Muscle of back (tissue), 13 donors: ENCODE results near the gene STK11. TPM values are rescaled to one million over a fixed set of nuclear protein-coding genes. Genes with fewer than 3 reads are reported as not detected.
A peak's percentile ranks its signal among the peaks of the same experiment; 100 is the strongest.

ENCODE experiments used
- DNase-seq, 3 donors: peaks; one replicate each; pipeline versions ENCODE4 v3.0.0 to v3.0.0-alpha.2; 2013
- long read RNA-seq, 9 donors: transcript quantifications; one replicate each; lab custom pipeline, GENCODE V29; 2026
- polyA plus RNA-seq, 10 donors: library from polyadenylated mRNA; unstranded; fragments of 120-200 nt; gene quantifications; one replicate each; pipeline ENCODE4 v1.2.1, GENCODE V29; 2013; ENCODE audit not compliant: insufficient read length in 10 of 10

The STK11 gene, protein sequence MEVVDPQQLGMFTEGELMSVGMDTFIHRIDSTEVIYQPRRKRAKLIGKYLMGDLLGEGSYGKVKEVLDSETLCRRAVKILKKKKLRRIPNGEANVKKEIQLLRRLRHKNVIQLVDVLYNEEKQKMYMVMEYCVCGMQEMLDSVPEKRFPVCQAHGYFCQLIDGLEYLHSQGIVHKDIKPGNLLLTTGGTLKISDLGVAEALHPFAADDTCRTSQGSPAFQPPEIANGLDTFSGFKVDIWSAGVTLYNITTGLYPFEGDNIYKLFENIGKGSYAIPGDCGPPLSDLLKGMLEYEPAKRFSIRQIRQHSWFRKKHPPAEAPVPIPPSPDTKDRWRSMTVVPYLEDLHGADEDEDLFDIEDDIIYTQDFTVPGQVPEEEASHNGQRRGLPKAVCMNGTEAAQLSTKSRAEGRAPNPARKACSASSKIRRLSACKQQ
- polyA plus RNA-seq = 10 to 100 TPM; 37.8 to 53.7 (median 47.7) TPM
- long read RNA-seq, donor 1, transcript STK11-201 (10 exons, 2,611 nt) = major isoform, 10 of 10 reads
- long read RNA-seq, donor 1, partial matches to known transcripts = 0 of 10 reads
- long read RNA-seq, donor 1, other reads (novel, unspliced or antisense) = 0 of 10 reads
- long read RNA-seq, donor 2, partial matches to known transcripts = 0 of 3 reads
- long read RNA-seq, donor 2, other reads (novel, unspliced or antisense) = 0 of 3 reads
- long read RNA-seq, donor 3 = 0 reads
- long read RNA-seq, donor 4, transcript STK11-201 (10 exons, 2,611 nt) = major isoform, 10 of 10 reads
- long read RNA-seq, donor 4, partial matches to known transcripts = 0 of 10 reads
- long read RNA-seq, donor 4, other reads (novel, unspliced or antisense) = 0 of 10 reads
- long read RNA-seq, donor 5, partial matches to known transcripts = 0 of 2 reads
- long read RNA-seq, donor 5, other reads (novel, unspliced or antisense) = 0 of 2 reads
- long read RNA-seq, donor 6, transcript STK11-201 (10 exons, 2,611 nt) = major isoform, 7 of 7 reads
- long read RNA-seq, donor 6, partial matches to known transcripts = 0 of 7 reads
- long read RNA-seq, donor 6, other reads (novel, unspliced or antisense) = 0 of 7 reads
- long read RNA-seq, donor 7, transcript STK11-201 (10 exons, 2,611 nt) = major isoform, 9 of 9 reads
- long read RNA-seq, donor 7, partial matches to known transcripts = 0 of 9 reads
- long read RNA-seq, donor 7, other reads (novel, unspliced or antisense) = 0 of 9 reads
- long read RNA-seq, donor 8, transcript STK11-201 (10 exons, 2,611 nt) = major isoform, 7 of 7 reads
- long read RNA-seq, donor 8, partial matches to known transcripts = 0 of 7 reads
- long read RNA-seq, donor 8, other reads (novel, unspliced or antisense) = 0 of 7 reads
- long read RNA-seq, donor 9, partial matches to known transcripts = 0 of 2 reads
- long read RNA-seq, donor 9, other reads (novel, unspliced or antisense) = 0 of 2 reads

DNA sequence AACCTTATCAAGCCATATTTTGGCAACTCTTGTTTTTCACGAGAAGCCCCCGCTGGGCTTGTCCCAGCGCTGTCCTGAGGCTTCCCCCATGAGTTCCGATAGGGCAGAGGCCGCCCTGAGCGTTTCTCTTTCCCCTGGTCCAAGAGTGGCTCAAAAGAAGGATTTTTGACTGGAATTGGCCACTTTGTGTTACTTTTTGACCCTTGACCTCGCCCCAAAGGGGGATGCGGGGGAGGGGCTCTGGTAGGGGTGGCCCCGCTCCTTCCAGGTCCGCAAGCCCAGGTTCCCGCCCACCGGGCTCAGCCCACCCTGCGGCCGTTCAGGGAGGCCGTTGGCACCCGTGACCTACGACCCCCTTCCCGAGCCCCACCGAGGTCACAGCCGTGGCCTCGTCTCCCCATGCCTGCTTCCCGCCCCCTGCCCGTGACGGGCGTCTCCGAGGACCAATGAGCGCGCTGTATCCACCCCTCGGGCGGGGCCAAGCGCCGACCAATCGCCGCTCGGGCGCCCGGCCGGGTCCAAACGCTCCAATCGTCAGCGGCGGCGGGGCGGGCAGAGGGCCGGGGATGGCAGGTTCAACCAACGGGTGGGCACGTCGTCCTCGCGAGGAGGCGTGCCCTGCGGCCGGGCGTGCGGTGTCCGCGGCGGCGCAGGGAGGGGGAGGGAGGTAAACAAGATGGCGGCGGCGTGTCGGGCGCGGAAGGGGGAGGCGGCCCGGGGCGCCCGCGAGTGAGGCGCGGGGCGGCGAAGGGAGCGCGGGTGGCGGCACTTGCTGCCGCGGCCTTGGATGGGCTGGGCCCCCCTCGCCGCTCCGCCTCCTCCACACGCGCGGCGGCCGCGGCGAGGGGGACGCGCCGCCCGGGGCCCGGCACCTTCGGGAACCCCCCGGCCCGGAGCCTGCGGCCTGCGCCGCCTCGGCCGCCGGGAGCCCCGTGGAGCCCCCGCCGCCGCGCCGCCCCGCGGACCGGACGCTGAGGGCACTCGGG lies at the start of gene STK11:
Gene STK11, plus strand, starts transcription at position 665 of the 986 bp plus-strand sequence. CDS start 1,136 bp downstream, outside the sequence.
- DNase-seq = peak; percentile 97 to 99 (median 99)

DNA sequence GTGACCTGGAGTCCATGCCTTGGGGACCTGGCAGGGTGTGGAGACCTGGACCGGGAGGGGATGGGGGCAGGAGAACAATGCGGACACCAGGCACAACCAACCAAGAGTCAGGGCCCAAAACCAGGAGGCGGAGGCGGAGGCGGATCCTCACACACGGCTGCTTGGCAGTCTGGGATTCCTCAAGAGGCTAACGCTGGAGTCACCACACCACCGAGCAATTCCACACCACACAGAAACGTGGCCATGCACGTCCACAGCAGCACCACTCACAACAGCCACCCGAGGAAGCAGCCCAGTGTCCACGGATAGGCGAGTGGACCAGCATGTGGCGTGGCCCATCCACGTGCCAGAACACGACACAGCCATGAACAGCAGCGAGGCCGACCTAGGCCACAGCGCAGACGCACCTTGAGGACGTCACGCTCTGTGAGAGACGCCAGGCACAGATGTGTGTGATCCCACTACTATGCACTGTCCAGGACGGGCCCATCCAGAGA lies 49.2 kb upstream of the STK11 start:
- DNase-seq = no peak

DNA sequence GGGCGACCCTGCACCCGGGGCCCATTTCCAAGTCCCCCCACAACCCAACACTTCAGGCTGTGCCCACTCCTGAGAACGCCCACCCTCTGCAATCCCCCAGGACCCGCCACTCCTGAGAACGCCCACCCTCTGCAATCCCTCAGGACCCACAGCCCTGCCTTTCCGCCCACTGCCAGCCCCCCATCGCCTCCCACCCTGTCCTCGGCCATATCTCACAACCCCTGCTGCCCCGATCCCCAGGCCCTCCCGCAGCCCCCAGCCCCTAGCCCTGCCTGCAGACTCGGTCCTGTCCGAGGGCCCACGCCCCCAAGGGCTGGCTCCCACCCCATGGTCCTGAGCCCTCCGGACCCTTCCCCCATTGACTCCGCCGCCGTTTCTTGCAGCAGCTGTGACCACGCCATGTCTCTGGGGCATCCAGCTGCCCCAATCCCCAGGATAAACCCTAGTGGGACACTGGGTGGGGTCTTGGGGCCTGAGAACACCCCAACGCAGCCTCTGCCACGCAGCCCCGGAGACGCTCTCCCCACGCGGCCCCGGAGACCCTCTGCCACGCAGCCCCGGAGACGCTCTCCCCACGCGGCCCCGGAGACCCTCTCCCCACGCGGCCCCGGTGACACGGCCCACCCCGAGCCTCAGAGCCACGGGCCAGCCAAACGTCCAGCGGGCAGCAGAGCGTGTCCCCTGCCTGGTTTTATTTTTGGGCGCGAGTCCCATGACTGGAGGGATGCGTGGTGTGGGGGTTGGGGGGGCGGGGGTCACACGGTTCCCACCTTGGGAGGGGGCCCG lies 48.6 kb upstream of the STK11 start:
- no peak for DNase-seq

DNA sequence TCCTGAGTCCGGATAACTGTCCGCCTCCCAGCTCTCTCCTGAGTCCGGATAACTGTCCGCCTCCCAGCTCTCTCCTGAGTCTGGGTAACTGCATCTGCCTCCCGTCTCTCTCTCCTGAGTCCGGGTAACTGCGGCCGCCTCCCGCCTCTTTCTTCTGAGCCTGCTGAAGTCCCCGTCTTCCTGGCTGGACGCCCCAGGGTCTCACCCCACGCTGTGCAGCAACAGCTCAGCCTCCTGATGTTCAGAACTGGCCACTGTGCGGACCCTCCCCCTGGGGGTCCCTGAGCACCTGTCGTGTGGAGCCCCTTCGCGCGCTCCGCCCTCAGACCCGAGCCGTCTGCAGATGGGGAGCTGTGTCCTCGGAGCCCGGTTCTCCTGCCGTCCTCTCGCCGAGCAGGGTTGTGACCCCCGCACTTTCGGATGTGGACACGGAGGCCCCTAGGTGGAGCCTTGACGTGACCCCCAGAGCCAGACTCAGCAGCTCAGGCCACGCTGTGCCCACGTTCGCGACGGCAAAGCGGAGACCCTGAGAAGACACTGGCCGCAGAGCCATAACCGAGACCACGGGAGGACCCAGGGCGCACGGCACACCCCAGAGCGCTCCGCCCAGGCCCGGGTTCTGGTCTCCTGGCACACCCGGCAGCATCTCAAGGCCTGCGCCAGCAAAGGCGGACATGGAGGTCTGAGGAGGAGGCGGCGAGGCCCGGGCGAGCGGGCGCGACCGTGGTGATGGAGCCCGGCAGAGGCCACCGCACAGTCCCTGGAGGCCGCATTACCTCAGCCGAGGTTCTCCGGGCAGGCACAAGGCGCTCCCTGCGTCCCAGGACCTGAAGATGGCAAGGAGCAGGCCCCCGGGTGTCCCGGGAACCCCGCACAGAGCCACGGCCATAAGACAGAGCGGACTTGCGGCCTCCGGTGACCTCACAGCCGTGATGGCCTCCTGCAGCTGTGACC lies 47.4 kb upstream of the STK11 start:
- DNase-seq = no peak

DNA sequence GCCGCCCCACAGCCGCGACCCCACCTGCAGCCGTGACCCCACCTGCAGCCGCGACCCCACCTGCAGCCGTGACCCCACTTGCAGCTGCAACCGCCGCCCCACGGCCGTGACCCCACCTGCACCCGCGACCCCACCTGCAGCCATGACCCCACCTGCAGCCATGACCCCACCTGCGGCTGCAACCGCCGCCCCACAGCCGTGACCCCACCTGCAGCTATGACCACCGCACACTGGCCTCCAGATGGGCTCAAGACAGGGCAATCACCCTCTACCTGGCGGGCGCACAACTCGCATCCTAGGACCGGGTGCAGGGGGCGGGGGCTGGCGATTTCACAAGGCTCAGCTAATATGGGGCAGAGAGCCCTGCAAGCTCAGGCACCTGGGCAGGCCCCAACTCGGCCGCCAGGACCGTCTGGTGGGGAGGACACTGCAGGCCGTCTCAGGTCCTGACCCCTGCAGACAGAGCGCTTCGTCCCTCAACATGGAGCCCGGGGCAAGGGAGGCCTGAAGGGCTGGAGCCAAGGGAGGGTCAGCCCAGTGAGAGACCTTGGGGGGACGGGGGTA lies 46.6 kb upstream of the STK11 start:
- no peak for DNase-seq

DNA sequence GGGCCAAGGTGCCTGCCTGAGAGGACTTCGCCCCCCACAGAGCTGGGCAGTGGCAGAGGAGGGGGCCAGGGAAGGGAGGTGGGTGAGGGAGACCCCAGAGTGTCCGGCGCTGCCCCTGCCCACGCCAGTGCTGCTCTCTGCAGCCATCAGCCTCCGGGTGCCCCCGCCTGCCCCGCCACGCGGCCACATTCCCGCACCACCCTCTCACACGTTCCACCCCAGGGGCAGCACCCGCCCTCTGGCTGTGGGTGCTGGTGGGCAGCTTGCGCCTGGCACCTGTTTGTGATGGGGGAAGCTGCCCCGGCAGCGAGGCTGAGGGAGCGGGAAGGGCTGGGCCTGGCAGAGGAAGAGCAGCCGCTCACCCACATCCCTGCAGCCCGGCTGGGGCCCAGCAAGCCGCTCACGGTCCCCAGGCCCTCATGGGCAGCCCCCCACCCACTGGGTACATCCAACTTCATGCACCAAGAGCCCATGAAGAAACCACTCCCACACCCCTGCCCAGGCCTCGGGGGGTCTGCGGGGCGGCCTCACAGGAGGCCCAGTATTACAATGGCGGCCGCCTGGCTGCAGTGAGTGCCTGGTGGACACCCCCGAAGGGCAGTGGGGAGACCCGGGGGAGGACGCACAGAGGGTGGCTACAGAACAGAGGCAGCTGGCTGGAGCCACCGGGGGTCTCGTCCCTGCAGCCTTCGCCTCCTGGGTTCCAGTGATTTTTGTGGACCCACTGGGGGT lies 45.5 kb upstream of the STK11 start:
- no peak for DNase-seq

DNA sequence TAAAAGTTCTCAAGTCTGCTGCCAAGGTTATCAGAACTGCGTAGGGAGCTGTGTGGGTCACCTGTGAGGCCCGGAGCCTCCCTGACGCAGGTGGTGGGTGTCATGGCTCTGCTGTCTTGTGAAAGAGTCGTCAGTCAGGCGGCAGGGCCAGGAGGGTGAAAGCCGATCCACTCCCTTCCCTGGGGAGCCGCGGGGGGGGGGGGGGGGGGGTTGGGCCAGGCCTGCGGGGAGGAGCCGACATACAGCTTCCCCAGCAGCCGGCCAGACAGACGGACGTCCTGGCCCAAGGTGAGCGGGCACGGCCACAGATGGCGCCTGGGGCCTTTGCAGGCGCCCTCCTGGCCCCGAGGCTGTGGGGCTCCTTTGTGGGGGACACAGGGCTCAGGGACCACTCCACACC lies 43.9 kb upstream of the STK11 start:
- no peak for DNase-seq

DNA sequence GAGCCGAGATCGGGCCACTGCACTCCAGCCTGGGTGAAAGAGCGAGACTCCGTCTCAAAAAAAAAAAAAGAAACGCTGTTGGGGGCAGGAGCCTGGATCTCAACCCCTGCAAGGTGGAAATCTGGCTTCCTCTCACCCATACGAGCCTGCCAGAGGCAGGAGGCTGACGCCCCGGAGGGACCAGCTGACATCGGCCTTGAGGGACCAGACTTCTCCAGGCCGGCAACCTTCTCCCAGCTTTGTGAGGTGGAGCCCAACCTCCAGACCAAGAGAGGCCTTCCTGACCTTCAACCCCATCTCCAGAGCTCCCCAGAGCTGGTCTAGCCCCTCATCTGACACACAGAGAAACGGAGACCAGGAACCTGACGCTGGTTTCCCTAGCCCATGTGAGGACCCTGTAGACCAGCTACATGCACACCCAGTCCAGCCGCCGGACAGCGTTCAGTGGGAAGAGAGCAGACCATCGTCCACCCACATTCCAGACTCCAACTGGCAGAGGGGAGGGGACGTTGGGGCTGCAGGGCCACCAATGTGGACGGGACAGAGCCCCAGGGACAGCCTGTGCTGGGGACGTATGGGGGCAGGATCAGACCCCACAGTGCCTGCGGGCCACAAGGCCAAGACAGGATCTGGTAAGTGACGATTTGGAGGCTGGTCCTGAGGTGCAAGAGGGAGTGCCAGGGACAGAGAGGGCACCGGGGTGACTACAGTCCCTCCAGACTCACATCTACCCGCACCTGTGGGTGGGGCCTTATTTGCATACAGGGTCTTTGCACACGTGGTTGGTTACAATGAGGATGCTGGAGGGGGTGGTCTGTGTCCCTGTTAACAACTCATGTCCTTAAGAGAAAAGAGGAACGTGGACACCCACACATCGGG lies 42.9 kb upstream of the STK11 start:
- DNase-seq = no peak

DNA sequence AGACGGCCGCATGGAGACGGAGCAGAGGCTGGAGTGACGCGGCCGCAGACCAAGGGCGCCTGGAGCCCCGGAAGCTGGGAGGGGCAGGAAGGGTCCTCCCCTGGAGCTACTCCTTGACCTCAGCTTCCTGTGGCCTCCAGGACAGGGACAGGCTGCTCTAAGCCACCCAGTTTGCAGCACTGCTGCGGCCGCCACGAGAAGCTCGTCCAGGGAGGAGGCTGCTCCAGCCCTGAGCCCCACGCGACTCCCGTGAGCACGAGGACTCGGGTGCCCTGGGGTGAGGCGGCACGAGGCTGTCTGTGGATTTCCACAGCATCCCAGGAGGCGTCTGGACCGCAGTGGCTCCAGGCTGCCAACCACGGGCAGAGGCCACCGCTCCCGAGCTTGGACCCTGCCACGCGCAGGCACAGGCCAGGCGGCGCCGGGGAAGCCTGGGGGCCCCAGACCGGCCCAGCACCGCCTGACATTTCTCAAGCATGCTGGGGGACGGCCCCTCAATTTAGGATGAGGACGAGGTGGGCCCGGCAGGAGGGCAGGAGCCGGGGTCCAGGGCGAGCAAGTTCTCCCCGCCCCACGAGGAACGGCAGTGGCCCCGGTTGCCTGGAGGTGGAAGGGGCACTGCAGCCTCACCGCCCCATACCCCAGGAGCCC lies 42.2 kb upstream of the STK11 start:
- no peak for DNase-seq

DNA sequence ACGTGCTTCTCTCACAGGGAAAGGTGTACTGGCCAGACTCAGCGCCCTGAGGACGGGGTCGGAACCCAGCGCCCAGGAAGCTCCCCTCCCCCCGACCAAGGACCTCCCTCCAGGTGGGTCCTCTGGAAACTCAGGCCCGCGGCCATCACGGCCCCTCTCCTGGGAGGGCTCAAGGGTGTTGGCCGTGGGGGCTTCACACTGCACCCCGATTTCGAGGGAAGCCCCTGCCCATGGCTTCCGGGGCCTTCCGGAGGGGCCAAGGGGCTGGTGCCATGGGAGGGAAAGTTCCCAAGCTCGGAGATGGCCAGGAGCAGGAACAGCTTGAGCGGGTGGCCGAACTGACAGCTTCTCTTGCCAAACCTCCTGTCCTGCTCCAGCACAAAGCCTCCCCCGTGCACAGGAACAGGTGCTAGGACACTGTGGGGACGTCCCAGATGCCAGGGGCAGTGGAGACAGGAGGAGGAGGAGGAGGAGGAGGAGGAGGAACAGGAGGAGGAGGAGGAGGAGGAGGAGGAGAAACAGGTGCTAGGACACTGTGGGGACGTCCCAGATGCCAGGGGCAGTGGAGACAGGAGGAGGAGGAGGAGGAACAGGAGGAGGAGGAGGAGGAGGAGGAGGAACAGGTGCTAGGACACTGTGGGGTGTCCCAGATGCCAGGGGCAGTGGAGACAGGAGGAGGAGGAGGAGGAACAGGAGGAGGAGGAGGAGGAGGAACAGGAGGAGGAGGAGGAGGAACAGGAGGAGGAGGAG lies 41.5 kb upstream of the STK11 start:
- no peak for DNase-seq

DNA sequence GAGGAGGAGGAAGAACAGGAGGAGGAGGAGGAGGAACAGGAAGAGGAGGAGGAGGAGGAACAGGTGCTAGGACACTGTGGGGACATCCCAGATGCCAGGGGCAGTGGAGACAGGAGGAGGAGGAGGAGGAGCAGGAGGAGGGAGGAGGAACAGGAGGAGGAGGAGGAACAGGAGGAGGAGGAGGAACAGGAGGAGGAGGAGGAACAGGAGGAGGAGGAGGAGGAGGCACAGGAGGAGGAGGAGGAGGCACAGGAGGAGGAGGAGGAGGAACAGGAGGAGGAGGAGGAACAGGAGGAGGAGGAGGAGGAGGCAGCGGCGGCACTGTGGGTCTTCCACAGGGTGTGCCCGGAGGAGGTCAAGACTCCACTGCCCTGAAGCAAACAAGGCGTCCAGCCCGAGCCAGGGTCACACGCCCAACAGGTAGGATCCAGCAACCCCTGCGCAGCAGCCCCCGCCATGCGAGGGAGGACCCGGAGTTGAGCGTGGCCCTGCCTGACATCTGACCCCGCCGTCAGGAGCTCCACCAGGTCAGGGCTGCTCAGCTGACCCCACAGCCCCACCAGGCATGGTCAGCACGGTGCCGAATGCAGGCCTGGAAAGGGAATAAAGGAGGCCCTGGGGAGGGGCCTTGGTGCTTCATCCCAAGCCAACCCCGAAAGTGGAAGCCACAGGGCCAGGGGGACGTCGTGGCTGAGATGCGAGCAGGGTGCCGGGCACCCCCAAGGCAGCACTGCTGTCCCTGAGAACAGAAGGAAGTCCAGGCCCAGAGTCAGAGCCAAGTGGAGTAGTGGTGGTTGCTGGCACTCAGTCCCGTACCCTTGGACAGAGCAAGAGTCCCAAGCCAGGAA lies 40.7 kb upstream of the STK11 start:
- no peak for DNase-seq

DNA sequence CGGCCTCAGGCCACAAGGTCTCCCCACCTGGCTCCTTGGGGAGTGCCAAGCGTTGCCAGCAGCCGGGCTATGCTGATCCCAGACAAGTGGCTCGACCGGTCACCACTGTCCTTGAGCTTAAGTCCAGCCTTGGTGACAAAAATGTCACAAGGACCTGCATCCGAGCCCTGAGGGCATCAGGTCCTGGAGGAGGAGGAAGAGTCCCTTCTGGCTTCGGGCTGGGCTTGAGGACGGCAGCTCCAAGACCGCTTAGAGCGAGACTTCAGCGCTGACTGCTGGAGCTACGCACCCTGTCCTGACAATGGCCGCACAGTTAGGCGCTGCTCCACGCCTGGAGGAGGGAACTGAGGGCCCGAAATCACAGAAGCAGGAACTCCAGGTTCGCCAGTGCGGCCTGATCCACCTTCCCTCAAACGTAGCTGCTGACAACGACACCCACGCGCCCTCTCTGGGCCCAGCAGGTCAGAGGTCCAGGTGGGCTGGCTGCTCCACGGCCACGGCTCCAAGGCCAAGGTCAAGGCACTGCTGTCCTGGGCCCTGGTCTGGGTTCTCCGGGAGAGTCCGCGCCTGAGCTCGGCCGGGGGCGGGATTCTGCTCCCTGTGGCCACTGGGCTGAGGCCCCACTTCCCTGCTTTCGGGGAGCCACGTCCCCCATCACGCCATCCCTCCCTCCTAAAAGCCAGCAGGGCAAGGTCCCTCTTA lies 38.6 kb upstream of the STK11 start:
- no peak for DNase-seq
